Neural cell (in vitro differentiated cells): ENCODE results near the gene ENTPD3. TPM values are rescaled to one million over a fixed set of nuclear protein-coding genes. Genes with fewer than 3 reads are reported as not detected.

ENCODE experiments used
- H2AFZ ChIP-seq: fragments of 200-600, 300-800 bp; sonication (generic), shearing (Covaris generic); 2 replicates; pipeline ENCODE4 v1.6.0; 2014; ENCODE audit warnings: low read depth, mild to moderate bottlenecking, antibody characterized with exemption, low read length, moderate library complexity
- H3F3A ChIP-seq: fragments of 200-600 bp; shearing (Covaris generic); 2 replicates; pipeline ENCODE4 v1.6.1; 2016; ENCODE audit warnings: mild to moderate bottlenecking, moderate library complexity, mixed read lengths, antibody characterized with exemption, low read length; ENCODE audit not compliant: insufficient read depth, poor library complexity, severe bottlenecking
- H3K27ac ChIP-seq: fragments of 200-600, 300-800 bp; sonication (generic), shearing (Covaris generic); 2 replicates; pipeline ENCODE4 v1.5.1; 2014; ENCODE audit warnings: mild to moderate bottlenecking, low read length, moderate library complexity
- H3K27me3 ChIP-seq: fragments of 300-800, 200-600 bp; sonication (generic), shearing (Covaris generic); 2 replicates; pipeline ENCODE4 v1.6.0; 2014; ENCODE audit warnings: mild to moderate bottlenecking, low read depth, low read length, moderate library complexity; ENCODE audit not compliant: insufficient read depth
- H3K36me3 ChIP-seq: fragments of 300-800, 200-600 bp; sonication (generic), shearing (Covaris generic); 2 replicates; pipeline ENCODE4 v1.5.1; 2014; ENCODE audit warnings: mild to moderate bottlenecking, antibody characterized with exemption, low read length, moderate library complexity; ENCODE audit not compliant: insufficient read depth
- H3K4me2 ChIP-seq: fragments of 300-800, 200-600 bp; sonication (generic), shearing (Covaris generic); 2 replicates; pipeline ENCODE4 v1.6.0; 2014; ENCODE audit warnings: mild to moderate bottlenecking, low read length
- H3K4me3 ChIP-seq: fragments of 300-800, 200-600 bp; sonication (generic), shearing (Covaris generic); 2 replicates; pipeline ENCODE4 v1.5.1; 2014; ENCODE audit warnings: mild to moderate bottlenecking, low read length, moderate library complexity
- H3K79me2 ChIP-seq: fragments of 200-600 bp; shearing (Covaris generic); replicated peaks from 2 replicates; pipeline ENCODE4 v1.6.0; 2014; ENCODE audit warnings: mild to moderate bottlenecking, low read length, moderate library complexity; ENCODE audit not compliant: insufficient read depth
- H3K9ac ChIP-seq: fragments of 300-800, 200-600 bp; sonication (generic), shearing (Covaris generic); 2 replicates; pipeline ENCODE4 v1.6.1; 2016; ENCODE audit warnings: mild to moderate bottlenecking, low read length, mixed read lengths
- H3K9me2 ChIP-seq: fragments of 200-600 bp; shearing (Covaris generic); 2 replicates; pipeline ENCODE4 v1.6.1; 2016; ENCODE audit warnings: mild to moderate bottlenecking, low read length, mixed read lengths; ENCODE audit not compliant: insufficient read depth
- H3K9me3 ChIP-seq: fragments of 200-600, 300-800 bp; sonication (generic), shearing (Covaris generic); 2 replicates; pipeline ENCODE4 v1.6.1; 2016; ENCODE audit warnings: mild to moderate bottlenecking, mixed run types, low read length, moderate library complexity, mixed read lengths
- H4K20me1 ChIP-seq: fragments of 200-600 bp; shearing (Covaris generic); 2 replicates; pipeline ENCODE4 v1.6.1; 2016; ENCODE audit warnings: mild to moderate bottlenecking, mixed run types; ENCODE audit not compliant: insufficient read depth
- CTCF ChIP-seq: fragments of 450-650 bp; IDR thresholded peaks from 2 replicates; pipeline ENCODE4 v1.5.1; 2014; ENCODE audit warnings: antibody characterized with exemption, mild to moderate bottlenecking, moderate library complexity; ENCODE audit not compliant: poor library complexity, severe bottlenecking
- EP300 ChIP-seq: fragments of 450-650 bp; conservative IDR thresholded peaks from 2 replicates; pipeline ENCODE4 v1.6.1; 2014; ENCODE audit warnings: antibody characterized with exemption, mild to moderate bottlenecking, moderate library complexity; ENCODE audit not compliant: poor library complexity, severe bottlenecking
- MXI1 ChIP-seq: fragments of 450-650 bp; conservative IDR thresholded peaks from 2 replicates; pipeline ENCODE4 v1.6.1; 2014; ENCODE audit warnings: antibody characterized with exemption, mild to moderate bottlenecking; ENCODE audit not compliant: poor library complexity, severe bottlenecking
- RAD21 ChIP-seq: fragments of 450-650 bp; conservative IDR thresholded peaks from 2 replicates; pipeline ENCODE4 v1.6.1; 2014; ENCODE audit warnings: antibody characterized with exemption, mild to moderate bottlenecking, moderate library complexity
- REST ChIP-seq: IDR thresholded peaks from 2 replicates; pipeline ENCODE4 v1.6.1; 2012; ENCODE audit warnings: borderline replicate concordance
- SMC3 ChIP-seq: fragments of 450-650 bp; conservative IDR thresholded peaks from 2 replicates; pipeline ENCODE4 v1.6.1; 2014; ENCODE audit warnings: antibody characterized with exemption, mild to moderate bottlenecking, moderate library complexity; ENCODE audit not compliant: poor library complexity
- TAF1 ChIP-seq: IDR thresholded peaks from 2 replicates; pipeline ENCODE4 v1.6.1; 2012; ENCODE audit warnings: low read depth
- polyA plus RNA-seq: library from polyadenylated mRNA; depleted of rRNA; stranded (reverse); fragments of >200 nt; gene quantifications from 2 replicates; pipeline ENCODE4 v1.2.3, GENCODE V29; 2014

The ENTPD3 gene
- polyA plus RNA-seq, 1 donor from 2014 or later = 2.8 TPM

GRCh38 chr3:40407007-40407406 is 20.0 kb downstream of the ENTPD3 start:
- Histone ChIP-seq H3K79me2 (no peaks in the 10 kb centered on the region), H3K4me3 (no peak overlapping the region), H4K20me1 (no peaks in the 10 kb centered on the region), H3K9ac (no peak overlapping the region), H3K36me3 (no peaks in the 10 kb centered on the region), H2AFZ (no peak overlapping the region), H3K27ac (peak overlapping the region; percentile 67), H3K9me2 (no peaks in the 10 kb centered on the region), H3K4me2 (no peak overlapping the region), H3F3A (no peaks in the 10 kb centered on the region), H3K9me3 (no peaks in the 10 kb centered on the region), H3K27me3 (no peaks in the 10 kb centered on the region)
- TF ChIP-seq RAD21 = no peak
- TF ChIP-seq TAF1 = no peak
- no peak for TF ChIP-seq REST
- no peak for TF ChIP-seq CTCF

- Histone ChIP-seq H3F3A (no peaks in the 10 kb centered on the region), H2AFZ (no peak overlapping the region), H3K79me2 (no peaks in the 10 kb centered on the region), H3K9me2 (no peaks in the 10 kb centered on the region), H3K9ac (no peak overlapping the region), H3K27ac (no peak overlapping the region), H3K36me3 (no peaks in the 10 kb centered on the region), H3K4me3 (no peak overlapping the region), H3K9me3 (no peaks in the 10 kb centered on the region), H4K20me1 (no peaks in the 10 kb centered on the region), H3K4me2 (no peak overlapping the region), H3K27me3 (no peaks in the 10 kb centered on the region)
- TF ChIP-seq REST (no peak), MXI1 (no peak), CTCF (no peak), EP300 (no peak), SMC3 (no peak), RAD21 (no peak), TAF1 (no peak)
These were observed 20.6 kb downstream of the ENTPD3 start for GRCh38 chr3:40407611-40408010.
